GM18868 (cell line): ENCODE data around the gene MAB21L4.

Experiments used
- ATAC-seq: cut with Tn5 transposase; IDR thresholded peaks from one replicate; pipeline ENCODE4 v1.9.1; 2021; ENCODE audit warnings: mild to moderate bottlenecking, moderate library complexity; ENCODE audit not compliant: unreplicated experiment

The MAB21L4 gene

GRCh38 chr2:240898108-240898730, 2.3 kb upstream of the MAB21L4 start:
- ATAC-seq: no peak

GRCh38 chr2:240896871-240897692, 1.1 kb upstream of the MAB21L4 start:
- no peak for ATAC-seq

GRCh38 chr2:240896394-240896793, 438 bp upstream of the MAB21L4 start:
- ATAC-seq: no peak

GRCh38 chr2:240894836-240895558, 959 bp downstream of the MAB21L4 start:
- no peak for ATAC-seq

GRCh38 chr2:240894006-240894405, 1.9 kb downstream of the MAB21L4 start:
- no peak for ATAC-seq

GRCh38 chr2:240893363-240893844, 2.6 kb downstream of the MAB21L4 start:
- no peak for ATAC-seq

- ATAC-seq: no peak
Measured at GRCh38 chr2:240892925-240893324, 3.0 kb downstream of the MAB21L4 start.

GRCh38 chr2:240892356-240892755, 3.6 kb downstream of the MAB21L4 start:
- ATAC-seq: no peak

GRCh38 chr2:240891492-240892340, 4.2 kb downstream of the MAB21L4 start:
- ATAC-seq: no peak

GRCh38 chr2:240890691-240891090, 5.3 kb downstream of the MAB21L4 start:
- ATAC-seq: no peak

GRCh38 chr2:240889601-240890560, 6.1 kb downstream of the MAB21L4 start:
- no peak for ATAC-seq

- no peak for ATAC-seq
Measured at GRCh38 chr2:240888890-240889573, 6.9 kb downstream of the MAB21L4 start.

GRCh38 chr2:240888130-240888889, 7.6 kb downstream of the MAB21L4 start:
- no peak for ATAC-seq

- no peak for ATAC-seq
Measured at GRCh38 chr2:240887631-240888030, 8.3 kb downstream of the MAB21L4 start.

GRCh38 chr2:240886678-240887609, 9.0 kb downstream of the MAB21L4 start:
- no peak for ATAC-seq

GRCh38 chr2:240886023-240886565, 9.9 kb downstream of the MAB21L4 start:
- ATAC-seq: no peak

GRCh38 chr2:240885566-240885965, 10.4 kb downstream of the MAB21L4 start:
- ATAC-seq: no peak
